DOHH2 (cell line): Measurements from ENCODE around the gene AHNAK.
"Not testable (repeated sequence)": the region's sequence is repeated elsewhere in the genome, so short reads cannot be mapped to it uniquely, and the experiment has no call there.

ENCODE experiments used
- H3F3A ChIP-seq: fragments of 200-600 bp; sonication (generic), shearing (Covaris generic); 2 replicates; pipeline ENCODE4 v1.6.0; 2016; ENCODE audit warnings: antibody characterized with exemption, mild to moderate bottlenecking; ENCODE audit not compliant: control insufficient read depth, insufficient read depth
- H3K27ac ChIP-seq: fragments of 200-600 bp; sonication (generic); 2 replicates; pipeline ENCODE4 v1.5.1; 2014; ENCODE audit warnings: low read depth, mild to moderate bottlenecking, low read length, moderate library complexity
- H3K27me3 ChIP-seq: fragments of 200-600 bp; sonication (generic); 2 replicates; pipeline ENCODE4 v1.6.1; 2014; ENCODE audit warnings: mild to moderate bottlenecking, low read length, mixed read lengths; ENCODE audit not compliant: control insufficient read depth
- H3K36me3 ChIP-seq: fragments of 200-600 bp; sonication (generic); 2 replicates; pipeline ENCODE4 v1.6.1; 2014; ENCODE audit warnings: mild to moderate bottlenecking, low read length, moderate library complexity, mixed read lengths; ENCODE audit not compliant: control insufficient read depth
- H3K4me1 ChIP-seq: fragments of 200-600 bp; sonication (generic); 2 replicates; pipeline ENCODE4 v1.6.1; 2014; ENCODE audit warnings: mild to moderate bottlenecking, low read length, mixed read lengths; ENCODE audit not compliant: control insufficient read depth
- H3K4me2 ChIP-seq: fragments of 200-600 bp; sonication (generic); 2 replicates; pipeline ENCODE4 v1.6.0; 2014; ENCODE audit warnings: mild to moderate bottlenecking, low read length, moderate library complexity
- H3K4me3 ChIP-seq: fragments of 200-600 bp; sonication (generic); 2 replicates; pipeline ENCODE4 v1.5.1; 2014; ENCODE audit warnings: mild to moderate bottlenecking, low read length, mixed read lengths
- H3K79me2 ChIP-seq: fragments of 200-600 bp; sonication (generic); 2 replicates; pipeline ENCODE4 v1.6.1; 2014; ENCODE audit warnings: mild to moderate bottlenecking, low read length, mixed read lengths; ENCODE audit not compliant: control insufficient read depth
- H3K9me2 ChIP-seq: fragments of 200-600 bp; sonication (generic); replicated peaks from 2 replicates; pipeline ENCODE4 v1.6.1; 2014; ENCODE audit warnings: mild to moderate bottlenecking, low read length, mixed read lengths; ENCODE audit not compliant: control insufficient read depth
- H3K9me3 ChIP-seq: fragments of 200-600 bp; sonication (generic); 2 replicates; pipeline ENCODE4 v1.6.1; 2014; ENCODE audit warnings: antibody characterized with exemption, low read length, mixed read lengths; ENCODE audit not compliant: control insufficient read depth, insufficient read depth
- H4K20me1 ChIP-seq: fragments of 200-600 bp; sonication (generic); 2 replicates; pipeline ENCODE4 v1.6.0; 2014; ENCODE audit warnings: low read depth, mild to moderate bottlenecking, antibody characterized with exemption, low read length, moderate library complexity; ENCODE audit not compliant: control insufficient read depth, insufficient read depth
- EZH2phosphoT487 ChIP-seq: fragments of 200-600 bp; sonication (generic); IDR thresholded peaks from 2 replicates; pipeline ENCODE4 v1.6.1; 2017; ENCODE audit warnings: borderline replicate concordance, mild to moderate bottlenecking, antibody characterized with exemption, low read length, moderate library complexity, mixed read lengths
- TF ChIP-seq, protein P1 (sequence below): fragments of 200-600 bp; sonication (generic); IDR thresholded peaks from one replicate; pipeline ENCODE4 v1.5.1; 2014; ENCODE audit warnings: antibody characterized with exemption, mild to moderate bottlenecking, low read depth, low read length; ENCODE audit not compliant: poor library complexity, severe bottlenecking

AHNAK gene

DNA sequence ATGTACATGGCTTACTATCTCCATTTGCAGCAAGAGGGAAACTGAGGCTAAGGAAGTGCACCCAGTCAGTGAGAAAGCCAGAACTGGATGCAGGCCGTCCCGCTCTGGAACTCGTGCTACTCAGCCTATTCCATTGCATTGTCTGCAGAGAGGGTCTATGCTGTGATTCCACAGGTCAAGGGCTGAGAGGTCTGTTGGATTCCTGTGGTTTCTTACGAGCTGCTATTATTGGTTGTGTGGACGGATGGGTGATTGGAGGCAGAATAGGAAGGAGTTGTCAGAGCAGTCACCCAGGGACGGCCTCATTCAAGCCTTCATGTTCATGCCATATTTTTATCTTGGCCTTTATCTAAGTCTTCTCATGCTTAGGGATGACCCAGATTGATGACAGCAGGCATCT is 94.3 kb downstream of the AHNAK start:
- Histone ChIP-seq H3K4me1 (no peaks in the 10 kb centered on the region), H3K9me2 (no peaks in the 10 kb centered on the region), H3K27me3 (0 out of 2 replicates have a peak, but pooled peaks cover 3% of the 10 kb centered on the region), H3K27ac (no peak overlapping the region), H3F3A (no peaks in the 10 kb centered on the region), H3K36me3 (no peaks in the 10 kb centered on the region), H3K4me3 (no peak overlapping the region), H3K4me2 (no peak overlapping the region), H3K9me3 (no peaks in the 10 kb centered on the region), H3K79me2 (no peaks in the 10 kb centered on the region), H4K20me1 (no peaks in the 10 kb centered on the region)
- TF ChIP-seq EZH2phosphoT487 = no peak
- TF ChIP-seq, protein P1, sequence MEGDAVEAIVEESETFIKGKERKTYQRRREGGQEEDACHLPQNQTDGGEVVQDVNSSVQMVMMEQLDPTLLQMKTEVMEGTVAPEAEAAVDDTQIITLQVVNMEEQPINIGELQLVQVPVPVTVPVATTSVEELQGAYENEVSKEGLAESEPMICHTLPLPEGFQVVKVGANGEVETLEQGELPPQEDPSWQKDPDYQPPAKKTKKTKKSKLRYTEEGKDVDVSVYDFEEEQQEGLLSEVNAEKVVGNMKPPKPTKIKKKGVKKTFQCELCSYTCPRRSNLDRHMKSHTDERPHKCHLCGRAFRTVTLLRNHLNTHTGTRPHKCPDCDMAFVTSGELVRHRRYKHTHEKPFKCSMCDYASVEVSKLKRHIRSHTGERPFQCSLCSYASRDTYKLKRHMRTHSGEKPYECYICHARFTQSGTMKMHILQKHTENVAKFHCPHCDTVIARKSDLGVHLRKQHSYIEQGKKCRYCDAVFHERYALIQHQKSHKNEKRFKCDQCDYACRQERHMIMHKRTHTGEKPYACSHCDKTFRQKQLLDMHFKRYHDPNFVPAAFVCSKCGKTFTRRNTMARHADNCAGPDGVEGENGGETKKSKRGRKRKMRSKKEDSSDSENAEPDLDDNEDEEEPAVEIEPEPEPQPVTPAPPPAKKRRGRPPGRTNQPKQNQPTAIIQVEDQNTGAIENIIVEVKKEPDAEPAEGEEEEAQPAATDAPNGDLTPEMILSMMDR = no peak

DNA sequence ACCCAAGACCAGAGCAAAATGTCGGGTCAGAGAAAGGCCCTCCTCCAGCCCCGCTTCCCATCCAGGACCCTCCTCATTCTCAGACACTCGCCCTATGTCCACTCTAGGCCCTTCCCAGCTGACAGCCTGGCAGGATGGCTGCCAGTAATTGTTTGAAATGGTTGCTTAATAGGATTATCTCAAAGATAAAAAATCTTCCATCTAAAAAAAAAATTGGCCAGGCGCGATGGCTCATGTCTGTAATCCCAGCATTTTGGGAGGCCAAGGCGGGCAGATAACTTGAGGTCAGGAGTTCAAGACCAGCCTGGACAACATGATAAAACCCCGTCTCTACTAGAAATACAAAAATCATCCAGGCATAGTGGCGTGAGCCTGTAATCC is 95.4 kb downstream of the AHNAK start:
- Histone ChIP-seq H3K4me1 (no peaks in the 10 kb centered on the region), H3K27me3 (peaks cover 6% of the 10 kb centered on the region; the same call in 1 of the 2 replicates), H3K9me3 (no peaks in the 10 kb centered on the region), H3K4me3 (no peak overlapping the region), H3K27ac (no peak overlapping the region), H3K4me2 (no peak overlapping the region), H3K9me2 (no peaks in the 10 kb centered on the region), H3K79me2 (no peaks in the 10 kb centered on the region), H3K36me3 (no peaks in the 10 kb centered on the region), H3F3A (no peaks in the 10 kb centered on the region), H4K20me1 (no peaks in the 10 kb centered on the region)
- no peak for TF ChIP-seq EZH2phosphoT487
- TF ChIP-seq, protein P1 = no peak

DNA sequence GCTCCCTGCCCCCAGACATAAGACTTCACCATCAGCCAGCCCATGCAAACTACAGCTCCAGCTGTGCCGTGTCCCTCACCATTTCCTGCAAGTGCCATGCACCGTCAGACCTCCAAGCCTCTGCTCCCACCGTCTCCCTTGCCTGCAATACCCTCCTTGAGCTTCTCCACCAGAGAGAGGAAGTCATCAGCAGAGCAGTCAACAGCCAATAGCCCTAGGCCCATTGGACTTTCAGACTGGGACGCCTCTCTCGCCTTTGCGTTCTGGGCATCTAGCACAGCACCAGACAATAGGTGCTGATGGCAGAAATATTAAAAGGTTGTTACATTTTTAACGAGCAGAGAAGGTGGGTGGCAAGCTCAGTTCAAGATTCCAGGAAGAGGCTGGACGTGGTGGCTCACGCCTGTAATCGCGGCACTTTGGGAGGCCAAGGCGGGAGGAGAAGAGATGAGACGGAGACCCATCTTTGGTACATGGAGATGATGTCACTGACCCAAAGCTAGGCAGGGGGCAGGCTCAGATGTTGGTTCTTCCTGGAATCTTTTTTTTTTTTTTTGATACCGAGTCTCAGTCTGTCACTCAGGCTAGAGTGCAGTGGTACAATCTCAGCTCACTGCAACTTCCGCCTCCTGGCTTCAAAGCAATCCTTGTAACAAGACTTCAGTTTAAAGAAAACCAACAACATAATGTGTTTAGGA is 95.9 kb downstream of the AHNAK start:
- H3K4me1 ChIP-seq = no peaks in the 10 kb centered on the region
- TF ChIP-seq, protein P1 = no peak
- TF ChIP-seq EZH2phosphoT487 = no peak
- no peaks in the 10 kb centered on the region for H3K9me2 ChIP-seq
- no peaks in the 10 kb centered on the region for H3F3A ChIP-seq
- no peaks in the 10 kb centered on the region for H4K20me1 ChIP-seq
- no peak overlapping the region for H3K4me3 ChIP-seq
- peaks cover 11% of the 10 kb centered on the region; the same call in 1 of the 2 replicates for H3K27me3 ChIP-seq
- H3K9me3 ChIP-seq = no peaks in the 10 kb centered on the region
- no peaks in the 10 kb centered on the region for H3K79me2 ChIP-seq
- H3K4me2 ChIP-seq = no peak overlapping the region
- no peaks in the 10 kb centered on the region for H3K36me3 ChIP-seq
- no peak overlapping the region for H3K27ac ChIP-seq

DNA sequence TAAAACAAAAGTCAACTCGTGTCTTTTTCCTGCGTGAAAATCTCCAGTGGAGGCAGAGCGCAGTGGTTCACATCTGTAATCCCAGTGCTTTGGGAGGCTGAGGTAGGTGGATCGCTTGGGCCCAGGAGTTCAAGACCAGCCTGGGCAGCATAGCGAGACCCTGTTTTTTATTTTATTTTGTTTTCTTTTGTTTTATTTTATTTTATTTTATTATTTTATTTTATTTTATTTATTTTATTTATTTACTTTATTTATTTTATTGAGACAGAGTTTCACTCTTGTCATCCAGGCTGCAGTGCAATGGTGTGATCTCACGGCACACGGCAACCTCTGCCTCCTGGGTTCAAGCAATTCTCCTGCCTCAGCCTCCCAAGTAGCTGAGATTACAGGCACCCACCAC is 96.7 kb downstream of the AHNAK start:
- not testable (repeated sequence) for H3K36me3 ChIP-seq, H3K4me1 ChIP-seq, H4K20me1 ChIP-seq, H3K4me3 ChIP-seq, H3K79me2 ChIP-seq, H3K9me2 ChIP-seq, H3K9me3 ChIP-seq, H3F3A ChIP-seq, H3K27ac ChIP-seq, H3K4me2 ChIP-seq
- peaks cover 16% of the 10 kb centered on the region for H3K27me3 ChIP-seq
